ENCODE results near the gene ALCAM.
"Not testable (repeated sequence)": the region's sequence is repeated elsewhere in the genome, so short reads cannot be mapped to it uniquely, and the experiment has no call there.

ALCAM gene

GRCh38 chr3:105392598-105392997 lies 25.9 kb downstream of the ALCAM start:
- not testable (repeated sequence) for DNase-seq (ENCODE audit: low spot score)

GRCh38 chr3:105394177-105394576 lies 27.5 kb downstream of the ALCAM start:
- no peak for DNase-seq (ENCODE audit: low spot score)

- no peak for DNase-seq (ENCODE audit: low spot score)
These were observed 31.3 kb downstream of the ALCAM start for GRCh38 chr3:105397974-105398373.

DNA sequence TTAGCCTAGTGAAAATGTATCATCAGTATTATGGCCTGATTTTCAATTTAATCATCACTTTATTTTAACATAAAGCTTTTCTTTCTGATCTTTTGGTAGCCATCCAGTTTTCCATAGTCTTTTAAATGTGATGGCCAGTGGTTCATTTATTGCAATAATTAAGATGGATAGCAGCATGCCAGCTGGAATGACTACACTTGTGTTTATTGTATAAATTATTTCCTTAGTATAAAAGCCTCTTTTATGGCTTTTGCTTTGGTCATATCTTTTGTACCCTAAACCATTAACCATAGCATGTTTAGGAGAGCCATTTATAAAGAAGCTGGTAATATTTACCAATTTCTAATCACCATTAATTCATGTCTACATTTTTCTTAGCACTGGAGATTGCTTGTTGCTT lies 31.7 kb downstream of the ALCAM start:
- no peak for DNase-seq (ENCODE audit: low spot score)

DNA sequence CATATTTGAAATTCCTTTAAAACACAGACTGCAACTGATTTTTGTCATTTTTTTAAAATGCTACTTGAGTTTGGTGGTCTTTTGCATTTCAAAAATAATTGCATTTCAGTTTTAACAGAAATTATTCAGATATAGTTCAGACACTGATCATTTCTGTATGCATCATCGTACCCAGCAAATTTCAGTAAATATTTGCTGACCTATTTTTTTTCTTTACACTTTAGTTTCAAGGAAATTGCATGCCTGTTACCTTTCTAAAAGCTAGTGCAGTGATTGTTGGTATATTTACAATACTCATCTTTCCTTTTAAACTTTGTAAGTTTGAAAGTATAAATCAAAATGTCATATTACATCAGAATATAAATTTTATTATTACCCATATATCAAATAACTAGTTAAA lies 32.4 kb downstream of the ALCAM start:
- DNase-seq (ENCODE audit: low spot score), result no peak

- peak; percentile 2 for DNase-seq (ENCODE audit: low spot score)
These were observed 32.9 kb downstream of the ALCAM start for GRCh38 chr3:105399611-105400010.

- DNase-seq (ENCODE audit: low spot score), result no peak
These were observed 34.5 kb downstream of the ALCAM start for GRCh38 chr3:105401254-105401653.

DNA sequence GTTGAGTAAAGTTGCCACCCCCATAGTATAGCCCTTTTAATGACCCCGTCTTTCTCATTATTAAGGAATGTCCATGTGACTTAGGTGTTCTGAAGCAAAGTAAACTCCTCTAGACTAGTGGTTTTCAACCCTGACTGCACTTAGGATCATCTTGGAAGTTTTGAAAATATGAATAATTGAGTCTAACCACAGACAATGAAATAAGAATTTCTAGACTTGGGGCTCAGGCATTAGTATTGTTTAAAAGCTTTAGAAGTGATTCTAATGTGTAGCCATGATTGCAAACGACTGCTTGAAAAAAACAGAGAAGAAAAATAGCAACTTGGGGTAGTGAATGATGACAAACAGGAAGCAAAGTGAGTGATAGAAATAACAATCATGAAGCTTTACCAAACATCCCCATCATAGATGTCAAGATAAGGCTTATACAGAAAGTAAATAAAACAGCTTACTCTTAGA lies 35.0 kb downstream of the ALCAM start:
- no peak for DNase-seq (ENCODE audit: low spot score)

GRCh38 chr3:105402287-105402801 lies 35.6 kb downstream of the ALCAM start:
- no peak for DNase-seq (ENCODE audit: low spot score)

DNA sequence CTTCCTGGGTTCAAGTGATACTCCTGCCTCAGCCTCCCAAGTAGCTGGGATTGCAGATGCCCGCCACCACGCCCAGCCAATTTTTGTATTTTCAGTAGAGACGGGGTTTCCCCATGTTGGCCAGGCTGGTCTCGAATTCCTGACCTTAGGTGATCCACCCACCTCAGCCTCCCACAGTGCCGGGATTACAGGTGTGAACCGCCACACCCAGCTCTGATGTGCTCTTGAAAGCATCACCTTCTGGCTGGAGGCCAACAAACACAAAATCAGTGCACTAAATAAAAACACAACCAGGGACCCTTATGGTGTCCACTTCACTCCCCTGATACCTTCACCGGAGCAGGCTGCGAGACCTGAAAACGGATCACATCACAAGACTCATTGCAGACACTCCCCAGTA lies 36.3 kb downstream of the ALCAM start:
- DNase-seq (ENCODE audit: low spot score), result not testable (repeated sequence)

DNA sequence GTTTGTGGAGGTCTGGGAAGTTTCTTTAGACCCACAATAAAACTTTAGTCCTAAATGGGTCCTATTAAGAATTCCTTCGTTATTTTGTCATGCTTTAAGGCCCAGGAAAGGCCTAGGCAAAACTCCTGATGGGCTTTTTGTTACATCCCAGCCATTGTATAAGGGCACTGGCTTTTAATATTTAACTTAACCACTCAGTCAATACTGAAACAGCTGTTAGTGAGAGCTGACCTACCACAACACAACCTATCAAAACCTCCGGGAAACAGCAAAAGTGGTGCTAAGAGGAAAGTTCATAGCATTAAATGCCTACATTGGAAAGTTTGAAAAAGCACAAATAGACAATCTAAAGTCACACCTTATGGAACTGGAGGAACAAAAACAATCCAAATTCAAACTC lies 39.6 kb downstream of the ALCAM start:
- no peak for DNase-seq (ENCODE audit: low spot score)

DNA sequence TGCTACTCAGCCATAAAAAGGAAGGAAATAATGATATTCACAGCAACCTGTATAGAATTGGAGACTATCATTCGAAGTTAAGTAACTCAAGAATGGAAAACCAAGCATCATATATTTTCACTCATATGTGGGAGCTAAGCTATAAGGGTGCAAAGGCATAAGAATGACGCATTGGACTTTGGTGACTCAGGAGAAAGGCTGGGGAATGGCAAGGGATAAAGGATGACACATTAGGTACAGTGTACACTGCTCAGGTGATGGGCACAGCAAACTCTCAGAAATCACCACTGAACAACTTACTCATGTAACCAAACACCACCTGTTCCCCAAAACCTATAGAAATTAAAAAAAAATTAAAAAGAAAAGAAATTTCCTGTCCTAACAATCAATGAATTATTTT lies 42.7 kb downstream of the ALCAM start:
- DNase-seq (ENCODE audit: low spot score), result no peak

- DNase-seq (ENCODE audit: low spot score), result no peak
These were observed 46.7 kb downstream of the ALCAM start for GRCh38 chr3:105413343-105413887.

DNA sequence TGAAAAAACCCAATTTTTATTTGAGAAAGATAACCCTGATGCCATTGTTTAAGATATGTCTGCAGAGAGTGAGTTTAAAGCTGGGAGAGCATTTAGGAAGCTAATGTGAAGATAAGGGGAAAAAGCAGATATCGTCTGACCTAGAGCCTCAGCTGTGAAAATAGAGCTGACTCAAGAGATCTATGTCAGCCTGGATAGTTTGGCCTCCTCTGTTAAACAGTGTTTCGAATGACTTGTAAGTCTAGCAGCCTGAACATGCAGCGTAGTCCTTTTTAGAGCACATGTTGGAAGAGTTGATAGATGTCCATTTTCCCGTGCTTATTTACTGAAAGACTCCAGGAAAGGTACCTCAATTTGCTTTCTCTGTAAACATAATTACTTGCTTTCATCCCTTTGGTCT lies 48.1 kb downstream of the ALCAM start:
- no peak for DNase-seq (ENCODE audit: low spot score)

- DNase-seq (ENCODE audit: low spot score), result no peak
These were observed 49.2 kb downstream of the ALCAM start for GRCh38 chr3:105415951-105416350.

- no peak for DNase-seq (ENCODE audit: low spot score)
These were observed 51.0 kb downstream of the ALCAM start for GRCh38 chr3:105417525-105418289.

DNA sequence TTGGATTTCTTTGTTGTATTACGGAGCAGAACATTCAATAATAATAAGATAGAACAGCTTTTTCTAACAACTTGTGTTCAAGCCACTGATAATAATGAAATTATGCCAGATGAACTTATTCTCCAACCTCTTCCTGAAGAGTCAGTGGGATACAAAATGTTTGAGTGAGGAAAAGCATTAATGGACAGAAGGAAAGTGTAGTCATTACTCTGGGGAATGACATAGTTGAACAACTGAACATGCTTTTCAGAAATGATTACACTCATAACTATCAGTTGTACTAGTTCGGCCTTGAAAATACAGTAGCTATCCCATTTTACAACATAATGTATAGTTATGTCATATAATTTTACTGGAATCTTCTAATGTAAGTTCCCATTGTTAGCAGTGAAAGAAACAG lies 55.9 kb downstream of the ALCAM start:
- no peak for DNase-seq (ENCODE audit: low spot score)

DNA sequence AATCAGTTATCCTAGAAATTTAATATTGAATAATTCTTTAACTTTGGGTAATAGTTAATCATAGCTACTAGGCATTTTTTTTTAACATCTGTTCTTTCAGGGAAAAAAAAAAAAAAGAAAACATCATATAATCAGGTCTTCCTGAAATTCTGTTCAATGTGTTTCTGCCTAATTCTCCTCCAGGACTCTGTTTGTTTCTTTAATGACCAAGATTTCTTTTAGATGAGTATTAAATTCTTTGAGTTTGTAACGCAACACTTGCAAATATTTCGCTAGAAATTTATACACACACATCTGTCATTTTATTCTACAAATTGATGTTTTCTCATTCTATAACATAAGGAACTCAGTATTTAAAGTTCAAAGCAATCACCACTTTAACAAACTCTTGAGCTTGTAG lies 56.7 kb downstream of the ALCAM start:
- no peak for DNase-seq (ENCODE audit: low spot score)

- DNase-seq (ENCODE audit: low spot score), result no peak
These were observed 57.9 kb downstream of the ALCAM start for GRCh38 chr3:105424412-105425152.

GRCh38 chr3:105425153-105425502 lies 58.4 kb downstream of the ALCAM start:
- no peak for DNase-seq (ENCODE audit: low spot score)

DNA sequence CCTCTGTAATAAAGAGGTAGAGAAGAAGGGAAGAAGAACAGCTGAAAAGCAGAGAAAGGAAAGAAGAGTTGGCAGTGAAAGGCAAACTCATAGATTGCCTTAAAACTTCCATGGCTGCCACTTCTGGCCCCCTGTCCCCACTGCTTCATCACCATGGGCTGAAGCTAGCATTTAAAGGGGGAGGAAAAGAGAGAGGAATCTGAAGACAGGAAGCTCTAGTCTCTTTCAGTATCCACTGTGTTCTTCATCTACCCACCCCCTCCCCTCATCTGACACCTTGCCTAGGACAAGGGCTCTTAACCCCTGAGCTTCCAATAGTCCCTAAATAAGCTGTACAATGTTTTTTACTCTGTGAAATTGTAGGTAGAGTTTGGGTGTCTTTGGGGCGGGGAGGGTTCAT lies 60.6 kb downstream of the ALCAM start:
- DNase-seq (ENCODE audit: low spot score), result no peak

- DNase-seq (ENCODE audit: low spot score), result no peak
These were observed 62.5 kb downstream of the ALCAM start for GRCh38 chr3:105429034-105429762.

All from HuH-7.5 (cell line).